ENCODE data around the gene STPG3. TPM values are rescaled to one million over a fixed set of nuclear protein-coding genes. Genes with fewer than 3 reads are reported as not detected.

STPG3 gene
- total and polyA plus RNA-seq, 2 of the 13 experiments (the other 11 are each of a cell fraction or from before 2014, with no cell fraction given), result not detected

GRCh38 chr9:137241490-137242268, 9.4 kb upstream of the STPG3 start:
- ATAC-seq, result peak; percentile 14
- Histone ChIP-seq H3K27ac (ENCODE audit: extremely low read length, insufficient read depth, low read length) (peak overlapping the region; percentile 91), H3K9me3 (ENCODE audit: low read length) (no peaks in the 10 kb centered on the region), H4K20me1 (ENCODE audit: insufficient read depth, low read length) (peaks cover 27% of the 10 kb centered on the region), H2AFZ (ENCODE audit: low read length) (no peak overlapping the region), H3K4me3 (replicated peaks in 1 of 3; ENCODE audit: insufficient read depth in 1 of 3, low read depth in 2 of 3, low read length in 3 of 3) (peak overlapping the region; percentile 89 to 94 (median 94)), H3K79me2 (ENCODE audit: insufficient read depth, low read length) (peaks cover 36% of the 10 kb centered on the region), H3K27me3 (ENCODE audit: control insufficient read depth in 1 of 2, insufficient read depth in 2 of 2, low read length in 2 of 2) (peaks cover 0 to under 1% of the 10 kb centered on the region in 2 experiments; a peak in 1 of 5 replicates), H3K4me1 (ENCODE audit: insufficient read depth, low read length) (peaks cover 64% of the 10 kb centered on the region), H3K36me3 (replicated peaks in 1 of 2; ENCODE audit: control insufficient read depth in 1 of 2, insufficient read depth in 2 of 2, low read length in 2 of 2) (peaks cover 4 to 19% of the 10 kb centered on the region in 2 experiments; a peak in 4 of 5 replicates), H3K9ac (ENCODE audit: insufficient read depth, low read depth, low read length) (peak overlapping the region; percentile 92), H3K4me2 (ENCODE audit: low read depth, low read length) (peak overlapping the region; percentile 99)
- intact Hi-C loops (cut with micrococcal nuclease; ENCODE audit: unreplicated experiment), result no loop called here
- no TSS peak for BruUV-seq (replicated peaks)
- ChIA-PET CTCF (ENCODE audit: low intra/inter-chr PET ratio, low total read pairs) (no interaction called here), POLR2A (interaction anchor here (0.9 to 7.7 kb wide), 36 partner anchors 12 to 339 kb away, joined by 3 to 317 read pairs (median 6); partner anchors contain the start of genes ENTPD8, MAN1B1, NELFB and RNF208)
- FAIRE-seq, result no peak
- WGBS (ENCODE audit: low lambda C conversion rate), result no CpG with 5 or more reads among the region's 83 CpGs
- in situ Hi-C loops (cut with HindIII; ENCODE audit: extremely low pct_ligation_motif_present, low pct_unique_long_range_greater_than_20kb), result no loop called here
- DNase-seq (ENCODE audit: low spot score), result peak; percentile 54
- TF ChIP-seq CC2D1A (CRISPR knock-in tag; IDR thresholded peaks at IDR 0.05), result no peak
- no peak for TF ChIP-seq TBX2 (CRISPR knock-in tag; IDR thresholded peaks at IDR 0.05; ENCODE audit: borderline replicate concordance)
- no peak for TF ChIP-seq EZH2 (conservative IDR thresholded peaks at IDR 0.05; ENCODE audit: low read depth, low read length)
- TF ChIP-seq ZNF563 (CRISPR knock-in tag; IDR thresholded peaks at IDR 0.05), result peak; percentile 13; the same call in 1 of the 2 replicates
- no peak for TF ChIP-seq JUND (CRISPR knock-in tag; IDR thresholded peaks at IDR 0.05)
- TF ChIP-seq ZNF260 (CRISPR knock-in tag; IDR thresholded peaks at IDR 0.05; ENCODE audit: borderline replicate concordance, low read depth), result no peak
- TF ChIP-seq HNRNPH1 (optimal IDR thresholded peaks at IDR 0.05; ENCODE audit: low read depth, low read length), result no peak
- no peak for TF ChIP-seq ZNF781 (CRISPR knock-in tag; IDR thresholded peaks at IDR 0.05; ENCODE audit: borderline replicate concordance, not compliant biosample characterization)
- no peak for TF ChIP-seq SYNCRIP (IDR thresholded peaks at IDR 0.05; ENCODE audit: insufficient read depth, low read depth, low read length)
- TF ChIP-seq NR2F2 (IDR thresholded peaks at IDR 0.05; ENCODE audit: borderline replicate concordance, low read depth), result no peak
- TF ChIP-seq MLXIP (CRISPR knock-in tag; IDR thresholded peaks at IDR 0.05; ENCODE audit: borderline replicate concordance), result no peak
- TF ChIP-seq SMC3 (IDR thresholded peaks at IDR 0.05; ENCODE audit: low read length), result no peak
- TF ChIP-seq KDM5B (CRISPR knock-in tag; IDR thresholded peaks at IDR 0.05; ENCODE audit: borderline replicate concordance), result peak; percentile 28; the same call in 1 of the 2 replicates
- TF ChIP-seq ZNF615 (CRISPR knock-in tag; IDR thresholded peaks at IDR 0.05; ENCODE audit: borderline replicate concordance), result no peak
- TF ChIP-seq ZNF713 (CRISPR knock-in tag; IDR thresholded peaks at IDR 0.05), result no peak
- no peak for TF ChIP-seq ZNF143 (CRISPR knock-in tag; IDR thresholded peaks at IDR 0.05)
- TF ChIP-seq AHR (CRISPR knock-in tag; IDR thresholded peaks at IDR 0.05), result no peak
- no peak for TF ChIP-seq E2F2 (CRISPR knock-in tag; IDR thresholded peaks at IDR 0.05; ENCODE audit: borderline replicate concordance)
- TF ChIP-seq EED (CRISPR knock-in tag; IDR thresholded peaks at IDR 0.05), result no peak

Measured in HepG2 (cell line).